OCI-LY7 (cell line): ENCODE measurements around the gene SFT2D2. TPM values are rescaled to one million over a fixed set of nuclear protein-coding genes. Genes with fewer than 3 reads are reported as not detected.

ENCODE experiments used
- BruUV-seq: library from RNA; stranded (reverse); fragments of 400-500 nt; replicated peaks from 2 replicates; lab custom pipeline; 2021; lab: Mats Ljungman, UMichigan
- CTCF ChIA-PET: fragments of 300-600 bp; sonication (Branson Sonifier 250); formaldehyde crosslinking; loops from one replicate; lab custom pipeline; 2022; ENCODE audit warnings: antibody characterized with exemption; ENCODE audit not compliant: unreplicated experiment; lab: Charles Lee
- POLR2A ChIA-PET: fragments of 300-600 bp; sonication (Branson Sonifier 250); formaldehyde crosslinking; loops from one replicate; lab custom pipeline; 2022; ENCODE audit warnings: antibody characterized with exemption; lab: Charles Lee
- DNase-seq: peaks from one replicate; pipeline ENCODE4 v3.0.0-alpha.2; 2015; ENCODE audit warnings: low spot score
- H2AFZ ChIP-seq: fragments of 200-600 bp; sonication (generic), shearing (Covaris generic); 2 replicates; pipeline ENCODE4 v1.6.1; 2014; ENCODE audit warnings: mild to moderate bottlenecking, antibody characterized with exemption, low read length, moderate library complexity
- H3K27ac ChIP-seq: fragments of 200-600 bp; sonication (generic); 2 replicates; pipeline ENCODE4 v1.5.1; 2014; ENCODE audit warnings: mixed run types, low read depth, mild to moderate bottlenecking, moderate library complexity, low read length, inconsistent platforms; ENCODE audit not compliant: poor library complexity, severe bottlenecking
- H3K36me3 ChIP-seq: fragments of 200-600 bp; sonication (generic); 2 replicates; pipeline ENCODE4 v1.6.1; 2014; ENCODE audit warnings: mild to moderate bottlenecking, antibody characterized with exemption, low read length, moderate library complexity, mixed read lengths; ENCODE audit not compliant: insufficient read depth
- H3K4me1 ChIP-seq: fragments of 200-600 bp; sonication (generic); 2 replicates; pipeline ENCODE4 v1.5.1; 2014; ENCODE audit warnings: mild to moderate bottlenecking, low read length; ENCODE audit not compliant: insufficient read depth, poor library complexity, severe bottlenecking
- H3K4me2 ChIP-seq: fragments of 200-600 bp; sonication (generic); 2 replicates; pipeline ENCODE4 v1.6.1; 2014; ENCODE audit warnings: mild to moderate bottlenecking, low read length
- H3K4me3 ChIP-seq: fragments of 200-600 bp; sonication (generic); 2 replicates; pipeline ENCODE4 v1.5.1; 2014; ENCODE audit warnings: mild to moderate bottlenecking, low read depth, low read length; ENCODE audit not compliant: poor library complexity, severe bottlenecking
- H3K79me2 ChIP-seq: fragments of 200-600 bp; sonication (generic); 2 replicates; pipeline ENCODE4 v1.6.1; 2016; ENCODE audit warnings: low read depth, mild to moderate bottlenecking, low read length, moderate library complexity, mixed read lengths; ENCODE audit not compliant: insufficient read depth
- H3K9me2 ChIP-seq: fragments of 200-600 bp; sonication (generic); 2 replicates; pipeline ENCODE4 v1.6.1; 2016; ENCODE audit warnings: mild to moderate bottlenecking, low read length, mixed read lengths; ENCODE audit not compliant: insufficient read depth
- H3K9me3 ChIP-seq: fragments of 200-600 bp; sonication (generic); 2 replicates; pipeline ENCODE4 v1.6.1; 2014; ENCODE audit warnings: mild to moderate bottlenecking, mixed run types, low read length, mixed read lengths
- H4K20me1 ChIP-seq: fragments of 200-600 bp; sonication (generic); 2 replicates; pipeline ENCODE4 v1.6.1; 2014; ENCODE audit warnings: mild to moderate bottlenecking, antibody characterized with exemption, low read length, moderate library complexity, mixed read lengths; ENCODE audit not compliant: insufficient read depth
- CTCF ChIP-seq: fragments of 200-600 bp; sonication (generic); conservative IDR thresholded peaks from 2 replicates; pipeline ENCODE4 v1.5.1; 2014; ENCODE audit warnings: mild to moderate bottlenecking, antibody characterized with exemption, low read length, moderate library complexity, mixed read lengths
- EZH2phosphoT487 ChIP-seq: fragments of 200-600 bp; sonication (generic); IDR thresholded peaks from 2 replicates; pipeline ENCODE4 v1.6.1; 2018; ENCODE audit warnings: low read depth, borderline replicate concordance, mild to moderate bottlenecking, mixed run types, antibody characterized with exemption, low read length, moderate library complexity, mixed read lengths
- intact Hi-C: fragments of 100-400 bp; cut with micrococcal nuclease; formaldehyde crosslinking; loops from one replicate; pipeline ENCODE4 v1.10.0; 2022; ENCODE audit not compliant: unreplicated experiment
- total RNA-seq, 2 experiments: library from RNA; depleted of rRNA in 1 of 2; stranded (reverse); fragments of >200 nt in 1 of 2; shearing (Covaris generic) in 1 of 2; gene quantifications; 2 replicates each; pipeline ENCODE4 v1.2.3, GENCODE V29; 2014 to 2022

SFT2D2 gene
- total RNA-seq, 2 experiments from 2014 or later, result 22.3 to 50.0 TPM

- no peak overlapping the region for H2AFZ ChIP-seq
- intact Hi-C loops, result no loop called here
- BruUV-seq, result no TSS peak
- no peaks in the 10 kb centered on the region for H3K4me1 ChIP-seq
- no peak for DNase-seq
- TF ChIP-seq EZH2phosphoT487 (no peak), CTCF (no peak)
- no peaks in the 10 kb centered on the region for H4K20me1 ChIP-seq
- no peaks in the 10 kb centered on the region for H3K9me2 ChIP-seq
- ChIA-PET CTCF (no interaction called here), POLR2A (interaction anchor here (0.9 to 1.6 kb wide), 3 partner anchors 17 to 28 kb away, joined by 3 to 6 read pairs (median 3); partner anchors contain the start of gene SFT2D2)
- H3K79me2 ChIP-seq, result no peaks in the 10 kb centered on the region; the same call in 1 of the 2 replicates
- H3K36me3 ChIP-seq, result peaks cover 64% of the 10 kb centered on the region
- no peak overlapping the region for H3K4me2 ChIP-seq
- peaks cover 4% of the 10 kb centered on the region; the same call in 1 of the 2 replicates for H3K9me3 ChIP-seq
- H3K4me3 ChIP-seq, result no peak overlapping the region
- no peak overlapping the region for H3K27ac ChIP-seq
These were observed 26.5 kb downstream of the SFT2D2 start for GRCh38 chr1:168252204-168252733.

- H3K4me1 ChIP-seq, result no peaks in the 10 kb centered on the region
- H3K4me2 ChIP-seq, result no peak overlapping the region
- no peaks in the 10 kb centered on the region; the same call in 1 of the 2 replicates for H3K79me2 ChIP-seq
- H4K20me1 ChIP-seq, result no peaks in the 10 kb centered on the region
- no peak for DNase-seq
- no peak overlapping the region for H3K4me3 ChIP-seq
- H3K9me3 ChIP-seq, result peaks cover 4% of the 10 kb centered on the region; the same call in 1 of the 2 replicates
- H2AFZ ChIP-seq, result no peak overlapping the region
- ChIA-PET POLR2A (no interaction called here), CTCF (no interaction called here)
- TF ChIP-seq CTCF (no peak), EZH2phosphoT487 (no peak)
- H3K36me3 ChIP-seq, result peaks cover 34% of the 10 kb centered on the region
- no TSS peak for BruUV-seq
- no peaks in the 10 kb centered on the region for H3K9me2 ChIP-seq
- intact Hi-C loops, result no loop called here
- H3K27ac ChIP-seq, result no peak overlapping the region
These were observed 30.4 kb downstream of the SFT2D2 start for GRCh38 chr1:168256164-168256563.

GRCh38 chr1:168257397-168257796 lies 31.6 kb downstream of the SFT2D2 start:
- intact Hi-C loops, result no loop called here
- ChIA-PET POLR2A (interaction anchor here (0.7 kb wide), 1 partner anchor 42 kb away, joined by 3 read pairs; no protein-coding TSS in a partner anchor), CTCF (no interaction called here)
- Histone ChIP-seq H4K20me1 (no peaks in the 10 kb centered on the region), H3K4me2 (no peak overlapping the region), H3K79me2 (no peaks in the 10 kb centered on the region; the same call in 1 of the 2 replicates), H3K4me3 (no peak overlapping the region), H3K4me1 (no peaks in the 10 kb centered on the region), H3K27ac (no peak overlapping the region), H3K36me3 (peaks cover 26% of the 10 kb centered on the region), H3K9me2 (no peaks in the 10 kb centered on the region), H3K9me3 (peaks cover 4% of the 10 kb centered on the region; the same call in 1 of the 2 replicates), H2AFZ (no peak overlapping the region)
- TF ChIP-seq EZH2phosphoT487 (no peak), CTCF (no peak)
- BruUV-seq, result no TSS peak
- no peak for DNase-seq
